Fibroblast of skin of scalp (primary cell): Measurements from ENCODE around the gene TMPRSS11E.
"Not testable (repeated sequence)": the region's sequence is repeated elsewhere in the genome, so short reads cannot be mapped to it uniquely, and the experiment has no call there.

Experiments
- DNase-seq: peaks from one replicate; pipeline ENCODE4 v3.0.0-alpha.2; 2013

The TMPRSS11E gene

DNA sequence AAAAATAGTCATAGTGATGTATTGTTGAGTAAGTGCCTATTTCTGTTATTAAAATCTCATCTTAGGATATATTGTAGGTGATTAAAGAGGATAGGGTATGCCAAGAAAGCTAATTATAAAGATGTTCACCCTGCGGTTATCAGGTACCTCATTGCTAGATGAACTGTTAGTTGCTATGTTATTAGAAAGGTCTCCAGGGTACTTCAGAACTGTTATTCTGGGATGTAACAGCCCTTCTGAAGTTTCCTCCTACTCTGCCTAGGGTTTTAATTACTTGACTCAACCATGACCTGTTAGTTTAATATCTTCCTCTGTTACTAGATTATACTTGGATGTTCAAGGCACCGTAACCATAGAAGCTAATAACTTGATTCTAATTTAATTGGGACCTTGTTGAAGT lies 15.4 kb downstream of the TMPRSS11E start:
- no peak for DNase-seq

- no peak for DNase-seq
Measured at GRCh38 chr4:68463796-68464195, 16.5 kb downstream of the TMPRSS11E start.

DNA sequence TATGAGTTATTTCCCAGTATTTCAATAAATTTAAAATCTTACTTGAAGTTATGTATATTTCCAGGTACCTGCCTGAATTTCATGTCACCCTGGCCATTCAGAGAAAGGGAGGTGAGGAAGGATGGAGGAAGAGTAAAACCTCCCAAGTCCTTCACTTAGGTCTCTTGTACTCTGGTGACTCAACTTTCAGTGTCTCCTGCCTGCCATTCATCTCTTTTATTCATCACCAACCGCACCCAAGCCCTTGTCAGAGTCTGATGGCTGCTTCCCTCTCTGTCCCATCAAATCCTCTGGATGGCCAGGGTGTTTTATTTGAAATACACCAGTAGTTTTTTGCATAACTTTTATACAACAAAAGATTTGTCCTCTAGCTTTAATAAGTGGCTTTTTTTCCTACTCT lies 17.8 kb downstream of the TMPRSS11E start:
- no peak for DNase-seq

- peak; percentile 68 for DNase-seq
Measured at GRCh38 chr4:68466185-68466584, 18.9 kb downstream of the TMPRSS11E start.

GRCh38 chr4:68466751-68467150 lies 19.5 kb downstream of the TMPRSS11E start:
- no peak for DNase-seq

DNA sequence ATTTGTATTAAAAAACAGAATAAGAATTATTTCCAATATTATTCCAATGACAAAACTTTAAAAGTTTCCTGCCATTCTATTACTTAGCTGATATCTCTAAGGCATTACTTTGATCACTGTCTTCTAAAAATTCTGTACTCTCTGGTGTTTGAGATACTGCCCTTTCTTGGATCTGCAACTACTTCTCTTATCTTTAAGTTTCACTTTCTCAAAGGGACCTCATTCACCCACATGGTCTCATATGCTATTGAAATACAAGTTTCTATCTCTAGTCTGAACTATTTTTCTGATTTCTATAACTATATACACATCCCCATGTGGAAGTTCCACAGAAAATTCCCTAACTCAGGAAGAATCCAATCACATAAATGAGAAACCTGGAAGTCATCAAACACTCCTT lies 22.2 kb downstream of the TMPRSS11E start:
- no peak for DNase-seq

DNA sequence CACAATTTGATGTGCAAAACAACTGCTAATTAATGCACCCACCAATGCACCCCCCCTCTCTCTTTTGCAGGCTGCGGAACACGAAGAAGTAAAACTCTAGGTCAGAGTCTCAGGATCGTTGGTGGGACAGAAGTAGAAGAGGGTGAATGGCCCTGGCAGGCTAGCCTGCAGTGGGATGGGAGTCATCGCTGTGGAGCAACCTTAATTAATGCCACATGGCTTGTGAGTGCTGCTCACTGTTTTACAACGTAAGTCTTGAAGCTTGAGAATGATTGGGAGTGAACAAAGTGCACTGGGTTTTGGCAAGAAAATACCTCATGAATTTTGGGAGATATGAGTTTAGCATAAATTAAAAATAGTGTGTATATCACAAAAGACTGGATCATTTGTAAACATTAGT lies 28.9 kb downstream of the TMPRSS11E start:
- peak; percentile 7 for DNase-seq

DNA sequence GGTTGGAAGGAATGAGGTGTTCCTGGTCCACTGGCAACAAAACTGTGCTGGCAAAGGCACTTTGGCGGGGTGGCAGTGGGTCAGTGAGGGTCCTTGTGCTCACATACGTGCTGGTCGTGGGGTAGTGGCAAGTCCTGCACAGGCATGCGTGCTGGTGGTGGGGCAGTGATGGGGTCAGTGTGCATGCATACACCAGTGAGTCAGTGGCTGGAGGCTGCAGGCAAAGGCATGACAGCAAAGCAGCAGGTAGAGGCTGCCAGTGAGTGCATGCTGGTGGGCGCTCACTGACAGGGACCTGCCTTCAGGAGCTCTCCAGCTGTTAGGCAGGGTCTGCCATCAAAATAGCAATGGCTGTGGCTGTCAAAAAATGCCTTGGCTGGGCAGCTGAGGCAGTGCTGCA lies 42.1 kb downstream of the TMPRSS11E start:
- no peak for DNase-seq

GRCh38 chr4:68490826-68491457 lies 43.7 kb downstream of the TMPRSS11E start:
- no peak for DNase-seq

DNA sequence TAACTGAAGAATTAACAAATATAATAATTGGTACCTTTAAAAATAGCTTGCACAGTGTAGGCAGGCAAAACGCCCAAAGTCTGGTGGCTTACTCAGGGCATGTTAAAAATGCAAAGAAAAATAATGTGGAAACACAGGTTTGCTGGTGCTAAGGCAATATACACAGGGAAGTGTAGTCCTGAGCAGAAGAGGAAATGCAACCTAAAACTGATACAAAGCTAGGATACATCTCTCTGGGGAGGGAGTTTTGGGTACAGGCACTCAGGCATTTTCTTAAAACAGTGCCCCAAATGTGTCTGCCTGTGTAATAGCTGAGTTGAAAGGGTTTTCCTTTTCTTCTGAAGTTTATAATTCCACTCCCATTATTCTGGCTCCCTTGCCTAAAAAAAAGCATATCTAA lies 47.4 kb downstream of the TMPRSS11E start:
- DNase-seq, result no peak

GRCh38 chr4:68498413-68499007 lies 51.2 kb downstream of the TMPRSS11E start:
- peak; percentile 62 for DNase-seq

- no peak for DNase-seq
Measured at GRCh38 chr4:68499021-68499420, 51.8 kb downstream of the TMPRSS11E start.

GRCh38 chr4:68503462-68503861 lies 56.2 kb downstream of the TMPRSS11E start:
- DNase-seq, result not testable (repeated sequence)

DNA sequence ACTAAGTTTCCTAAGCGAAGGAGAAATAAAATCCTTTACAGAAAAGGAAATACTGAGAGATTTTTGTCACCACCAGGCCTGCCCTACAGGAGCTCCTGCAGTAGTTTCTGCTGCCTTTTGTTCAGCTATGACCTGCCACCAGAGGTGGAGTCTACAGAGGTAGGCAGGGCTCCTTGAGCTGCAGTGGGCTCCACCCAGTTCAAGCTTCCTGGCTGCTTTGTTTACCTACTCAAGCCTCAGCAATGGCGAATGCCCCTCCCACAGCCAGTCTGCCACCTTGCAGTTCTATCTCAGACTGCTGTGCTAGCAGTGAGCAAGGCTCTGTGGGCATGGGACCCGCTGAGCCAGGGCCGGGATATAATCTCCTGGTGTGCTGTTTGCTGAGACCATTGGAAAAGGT lies 57.6 kb downstream of the TMPRSS11E start:
- not testable (repeated sequence) for DNase-seq

DNA sequence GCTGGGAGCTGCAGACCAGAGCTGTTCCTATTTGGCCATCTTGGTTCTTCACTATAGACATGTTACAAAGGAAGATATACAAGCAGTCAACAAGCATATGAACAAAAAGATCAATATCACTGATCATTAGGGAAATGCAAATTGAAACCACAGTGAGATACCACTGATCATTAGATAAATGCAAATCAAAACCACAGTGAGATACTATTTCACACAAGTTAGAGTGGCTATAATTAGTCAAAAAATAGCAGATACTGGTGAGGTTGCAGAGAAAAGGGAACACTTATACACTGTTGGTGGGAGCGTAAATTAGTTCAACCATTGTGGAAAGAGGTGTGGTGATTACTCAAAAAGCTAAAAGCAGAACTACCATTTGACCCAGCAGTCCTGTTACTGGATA lies 58.2 kb downstream of the TMPRSS11E start:
- not testable (repeated sequence) for DNase-seq

GRCh38 chr4:68518889-68519288 lies 71.6 kb downstream of the TMPRSS11E start:
- no peak for DNase-seq

DNA sequence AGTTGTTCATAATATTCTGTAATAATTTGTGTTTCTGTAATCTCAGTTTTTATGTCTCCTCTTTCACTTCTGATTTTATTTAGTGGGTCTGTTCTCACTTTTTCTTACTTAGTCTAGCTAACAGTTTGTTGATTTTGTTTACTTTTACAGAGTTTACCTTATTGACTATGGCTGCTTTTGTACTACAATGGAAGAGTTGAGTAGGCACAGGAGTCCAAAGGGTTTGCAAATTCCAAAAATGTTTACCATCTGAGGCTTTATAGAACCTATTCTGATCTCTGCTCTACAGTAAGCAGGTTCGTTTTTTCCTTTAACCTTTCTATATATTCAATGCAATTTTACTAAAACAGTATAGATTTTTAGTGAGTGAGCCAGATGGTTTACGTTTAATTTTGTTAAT lies 73.7 kb downstream of the TMPRSS11E start:
- DNase-seq, result no peak

DNA sequence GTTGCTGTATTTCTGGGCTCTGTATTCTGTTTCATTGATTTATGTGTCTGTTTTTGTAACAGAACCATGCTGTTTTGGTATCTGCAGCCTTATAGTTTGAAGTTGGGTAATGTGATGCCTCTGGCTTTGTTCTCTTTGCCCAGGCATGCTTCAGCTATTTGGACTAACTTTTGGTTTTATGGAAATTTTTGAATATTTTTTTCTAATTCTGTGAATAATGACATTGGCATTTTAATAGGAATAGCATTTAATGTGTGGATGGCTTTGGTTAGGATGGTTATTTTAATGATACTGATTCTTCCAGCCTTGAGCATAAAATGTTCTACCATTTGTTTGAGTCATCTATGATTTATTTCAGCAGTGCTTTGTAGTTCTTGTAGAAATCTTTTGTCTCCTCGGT lies 75.0 kb downstream of the TMPRSS11E start:
- not testable (repeated sequence) for DNase-seq

DNA sequence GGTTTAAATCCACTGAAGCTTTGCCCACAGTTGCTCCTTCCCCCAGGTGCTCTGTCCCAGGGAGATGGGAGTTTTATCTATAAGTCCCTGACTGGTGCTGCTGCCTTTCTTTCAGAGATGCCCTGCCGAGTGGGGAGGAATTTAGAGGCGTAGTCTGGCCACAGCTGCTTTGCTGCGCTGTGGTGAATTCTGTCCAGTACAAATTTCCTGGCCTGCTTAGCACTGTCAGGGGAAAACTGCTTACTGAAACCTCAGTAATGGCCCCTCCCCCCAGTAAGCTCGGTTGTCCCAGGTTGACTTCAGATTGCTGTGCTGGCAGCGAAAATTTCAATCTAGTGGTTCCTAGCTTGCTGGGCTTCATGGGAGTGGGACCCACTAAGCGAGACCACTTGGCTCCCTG lies 88.7 kb downstream of the TMPRSS11E start:
- no peak for DNase-seq

GRCh38 chr4:68536375-68536774 lies 89.1 kb downstream of the TMPRSS11E start:
- no peak for DNase-seq

DNA sequence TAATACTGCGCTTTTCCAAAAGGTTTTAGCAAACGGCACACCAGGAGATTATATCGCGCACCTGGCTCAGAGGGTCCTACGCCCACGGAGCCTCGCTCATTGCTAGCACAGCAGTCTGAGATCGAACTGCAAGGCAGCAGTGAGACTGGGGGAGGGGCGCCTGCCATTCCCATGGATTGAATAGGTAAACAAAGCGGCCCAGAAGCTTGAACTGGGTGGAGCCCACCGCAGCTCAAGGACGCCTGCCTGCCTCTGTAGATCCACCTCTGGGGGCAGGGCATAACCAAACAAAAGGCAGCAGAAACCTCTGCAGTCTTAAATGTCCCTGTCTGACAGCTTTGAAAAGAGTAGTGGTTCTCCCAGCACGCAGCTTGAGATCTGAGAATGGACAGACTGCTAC lies 95.5 kb downstream of the TMPRSS11E start:
- not testable (repeated sequence) for DNase-seq
